D341Med (cell line): ENCODE results near the gene SLC24A4.
"Not testable (repeated sequence)": the region's sequence is repeated elsewhere in the genome, so short reads cannot be mapped to it uniquely, and the experiment has no call there.

ENCODE experiments used
- DNase-seq: peaks from one replicate; pipeline ENCODE4 v3.0.0; 2012; ENCODE audit warnings: low spot score

SLC24A4 gene

GRCh38 chr14:92402500-92402899 is 79.5 kb downstream of the SLC24A4 start:
- not testable (repeated sequence) for DNase-seq

GRCh38 chr14:92404018-92404417 is 81.1 kb downstream of the SLC24A4 start:
- DNase-seq, result no peak

- no peak for DNase-seq
Measured at GRCh38 chr14:92404421-92404820, 81.5 kb downstream of the SLC24A4 start.

- DNase-seq, result no peak
Measured at GRCh38 chr14:92404938-92405337, 82.0 kb downstream of the SLC24A4 start.

GRCh38 chr14:92407410-92407809 is 84.4 kb downstream of the SLC24A4 start:
- DNase-seq, result no peak

GRCh38 chr14:92409043-92409442 is 86.1 kb downstream of the SLC24A4 start:
- no peak for DNase-seq

- no peak for DNase-seq
Measured at GRCh38 chr14:92411135-92411534, 88.2 kb downstream of the SLC24A4 start.

GRCh38 chr14:92411941-92412340 is 89.0 kb downstream of the SLC24A4 start:
- DNase-seq, result no peak

- DNase-seq, result no peak
Measured at GRCh38 chr14:92412912-92413311, 89.9 kb downstream of the SLC24A4 start.

- DNase-seq, result no peak
Measured at GRCh38 chr14:92413379-92413778, 90.4 kb downstream of the SLC24A4 start.

GRCh38 chr14:92414690-92415445 is 91.9 kb downstream of the SLC24A4 start:
- DNase-seq, result no peak

- DNase-seq, result no peak
Measured at GRCh38 chr14:92415969-92416368, 93.0 kb downstream of the SLC24A4 start.

GRCh38 chr14:92416544-92416943 is 93.6 kb downstream of the SLC24A4 start:
- DNase-seq, result no peak

- no peak for DNase-seq
Measured at GRCh38 chr14:92417759-92418158, 94.8 kb downstream of the SLC24A4 start.

GRCh38 chr14:92421751-92422150 is 98.8 kb downstream of the SLC24A4 start:
- no peak for DNase-seq

- no peak for DNase-seq
Measured at GRCh38 chr14:92425101-92425500, 102.1 kb downstream of the SLC24A4 start.

GRCh38 chr14:92426237-92426636 is 103.3 kb downstream of the SLC24A4 start:
- no peak for DNase-seq

- no peak for DNase-seq
Measured at GRCh38 chr14:92427096-92427495, 104.1 kb downstream of the SLC24A4 start.

- DNase-seq, result peak; percentile 81
Measured at GRCh38 chr14:92430686-92431085, 107.7 kb downstream of the SLC24A4 start.

- DNase-seq, result no peak
Measured at GRCh38 chr14:92431199-92431725, 108.3 kb downstream of the SLC24A4 start.

- DNase-seq, result no peak
Measured at GRCh38 chr14:92433407-92433806, 110.4 kb downstream of the SLC24A4 start.

- no peak for DNase-seq
Measured at GRCh38 chr14:92435154-92435553, 112.2 kb downstream of the SLC24A4 start.

GRCh38 chr14:92436115-92436776 is 113.3 kb downstream of the SLC24A4 start:
- DNase-seq, result no peak
